A673 (cell line): ENCODE data around the gene SMC4. TPM values are rescaled to one million over a fixed set of nuclear protein-coding genes. Genes with fewer than 3 reads are reported as not detected.

Source experiments
- BruUV-seq: library from RNA; stranded (reverse); fragments of 400-500 nt; replicated peaks from 2 replicates; lab custom pipeline; 2021; lab: Mats Ljungman, UMichigan
- CTCF ChIA-PET: fragments of 300-600 bp; sonication (Branson Sonifier 250); formaldehyde crosslinking; loops from one replicate; lab custom pipeline; 2022; ENCODE audit warnings: antibody characterized with exemption; lab: Charles Lee
- POLR2A ChIA-PET: fragments of 300-600 bp; sonication (Branson Sonifier 250); formaldehyde crosslinking; loops from one replicate; lab custom pipeline; 2022; ENCODE audit warnings: antibody characterized with exemption; ENCODE audit not compliant: low non-redundant PET; lab: Charles Lee
- DNase-seq: peaks from one replicate; pipeline ENCODE4 v3.0.0-alpha.2; 2015; ENCODE audit warnings: low spot score
- H3K27ac ChIP-seq: fragments of 200-600 bp; sonication (generic); 2 replicates; pipeline ENCODE4 v1.5.1; 2016; ENCODE audit warnings: mixed run types, low read depth, mild to moderate bottlenecking, mixed read lengths, antibody characterized with exemption, low read length; ENCODE audit not compliant: poor library complexity, severe bottlenecking
- H3K27me3 ChIP-seq: fragments of 200-600 bp; sonication (generic); replicated peaks from 2 replicates; pipeline ENCODE4 v1.6.1; 2017; ENCODE audit warnings: mixed run types, low read depth, mild to moderate bottlenecking, mixed read lengths, antibody characterized with exemption, low read length; ENCODE audit not compliant: insufficient read depth, poor library complexity
- H3K36me3 ChIP-seq: fragments of 200-600 bp; sonication (generic); 2 replicates; pipeline ENCODE4 v1.6.1; 2016; ENCODE audit warnings: mixed run types, mild to moderate bottlenecking, mixed read lengths, antibody characterized with exemption, low read length; ENCODE audit not compliant: insufficient read depth, poor library complexity, severe bottlenecking
- H3K4me1 ChIP-seq: fragments of 200-600 bp; sonication (generic); 2 replicates; pipeline ENCODE4 v1.6.1; 2017; ENCODE audit warnings: mixed run types, mild to moderate bottlenecking, mixed read lengths, antibody characterized with exemption, low read length; ENCODE audit not compliant: insufficient read depth, poor library complexity, severe bottlenecking
- H3K4me3 ChIP-seq: fragments of 200-600 bp; sonication (generic); 2 replicates; pipeline ENCODE4 v1.5.1; 2016; ENCODE audit warnings: low read depth, mixed run types, mild to moderate bottlenecking, mixed read lengths, low read length; ENCODE audit not compliant: poor library complexity, severe bottlenecking
- H3K9me3 ChIP-seq: fragments of 200-600 bp; sonication (generic); 2 replicates; pipeline ENCODE4 v1.6.1; 2016; ENCODE audit warnings: mixed run types, low read depth, mild to moderate bottlenecking, mixed read lengths, antibody characterized with exemption, low read length; ENCODE audit not compliant: poor library complexity, severe bottlenecking
- CTCF ChIP-seq: fragments of 300-800, 200-600 bp; sonication (generic); conservative IDR thresholded peaks from 2 replicates; pipeline ENCODE4 v1.5.1; 2017; ENCODE audit warnings: low read depth, mild to moderate bottlenecking, antibody characterized with exemption, low read length, moderate library complexity, mixed read lengths
- EZH2 ChIP-seq: fragments of 200-600 bp; sonication (generic); IDR thresholded peaks from 2 replicates; pipeline ENCODE4 v1.6.1; 2017; ENCODE audit warnings: borderline replicate concordance, low read depth, mild to moderate bottlenecking, mixed read lengths, antibody characterized with exemption, low read length; ENCODE audit not compliant: poor library complexity, severe bottlenecking
- intact Hi-C: fragments of 100-400 bp; cut with micrococcal nuclease; formaldehyde crosslinking; loops from one replicate; pipeline ENCODE4 v1.10.0; 2022; ENCODE audit not compliant: unreplicated experiment
- total RNA-seq: library from RNA; stranded (reverse); gene quantifications from 2 replicates; pipeline ENCODE4 v1.2.3, GENCODE V29; 2021

SMC4 gene
- total RNA-seq, 1 experiment from 2014 or later = 209 TPM

- Histone ChIP-seq H3K4me3 (no peak overlapping the region), H3K36me3 (no peaks in the 10 kb centered on the region), H3K9me3 (no peaks in the 10 kb centered on the region), H3K27me3 (no peaks in the 10 kb centered on the region), H3K4me1 (no peaks in the 10 kb centered on the region), H3K27ac (no peak overlapping the region)
- intact Hi-C loops = no loop called here
- CTCF ChIA-PET = no interaction called here
- TF ChIP-seq EZH2 = no peak
- TF ChIP-seq CTCF = no peak
- BruUV-seq = no TSS peak
- DNase-seq = no peak
- POLR2A ChIA-PET = no interaction called here
Measured at GRCh38 chr3:160365869-160366522, 33.5 kb upstream of the SMC4 start.

DNA sequence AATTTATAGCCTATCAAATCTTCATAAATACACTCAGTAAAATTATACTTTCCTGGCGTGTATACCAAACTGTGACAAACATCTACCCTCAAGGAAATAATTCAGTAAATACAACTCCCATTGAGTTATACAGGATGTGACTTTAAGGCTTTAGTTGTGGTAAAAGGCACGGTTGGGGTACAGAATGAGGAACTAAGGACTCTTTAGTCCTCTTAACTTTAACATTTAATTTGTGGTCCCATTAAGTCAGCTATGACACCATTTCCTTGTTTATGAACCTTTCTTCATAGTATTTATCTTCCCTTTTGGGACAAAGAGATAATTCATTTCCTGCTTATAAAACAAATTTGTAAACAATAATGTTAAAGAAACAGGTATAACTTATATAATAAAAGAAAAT, 30.6 kb upstream of the SMC4 start:
- intact Hi-C loops = no loop called here
- H3K27ac ChIP-seq = no peak overlapping the region
- TF ChIP-seq EZH2 = no peak
- TF ChIP-seq CTCF = no peak
- no peaks in the 10 kb centered on the region for H3K4me1 ChIP-seq
- no TSS peak for BruUV-seq
- POLR2A ChIA-PET = no interaction called here
- no peak overlapping the region for H3K4me3 ChIP-seq
- H3K9me3 ChIP-seq = no peaks in the 10 kb centered on the region
- DNase-seq = no peak
- H3K36me3 ChIP-seq = no peaks in the 10 kb centered on the region
- no peaks in the 10 kb centered on the region for H3K27me3 ChIP-seq
- CTCF ChIA-PET = no interaction called here

- DNase-seq = no peak
Measured at GRCh38 chr3:160369784-160370183, 29.7 kb upstream of the SMC4 start.

More at GRCh38 chr3:160369784-160370183, 29.7 kb upstream of the SMC4 start:
- no peaks in the 10 kb centered on the region for H3K27me3 ChIP-seq
- TF ChIP-seq CTCF (no peak), EZH2 (no peak)
- intact Hi-C loops = no loop called here
- H3K9me3 ChIP-seq = no peaks in the 10 kb centered on the region
- CTCF ChIA-PET = no interaction called here
- BruUV-seq = no TSS peak
- no peaks in the 10 kb centered on the region for H3K36me3 ChIP-seq
- no peak overlapping the region for H3K27ac ChIP-seq
- POLR2A ChIA-PET = no interaction called here
- no peak overlapping the region for H3K4me3 ChIP-seq
- H3K4me1 ChIP-seq = no peaks in the 10 kb centered on the region
